ENCODE measurements around the gene DDX54.

The DDX54 gene

GRCh38 chr12:113169697-113170096, 15.6 kb downstream of the DDX54 start:
- Histone ChIP-seq H3K36me3 (peaks cover 87% of the 10 kb centered on the region), H3K27ac (no peak overlapping the region), H3K9me3 (no peaks in the 10 kb centered on the region), H3K4me3 (ENCODE audit: low read depth in 1 of 2, low read length in 1 of 2) (no peak overlapping the region), H3K4me1 (ENCODE audit: control insufficient read depth in 1 of 2, insufficient read depth in 1 of 2, low read depth in 1 of 2, low read length in 1 of 2) (no peaks in the 10 kb centered on the region), H3K27me3 (no peaks in the 10 kb centered on the region)
- no peak for TF ChIP-seq CTCF (IDR thresholded peaks at IDR 0.05)

GRCh38 chr12:113167868-113168267, 17.4 kb downstream of the DDX54 start:
- H3K27me3 ChIP-seq = no peaks in the 10 kb centered on the region
- no peak overlapping the region for H3K4me3 ChIP-seq (ENCODE audit: low read depth in 1 of 2, low read length in 1 of 2)
- no peak for TF ChIP-seq CTCF (IDR thresholded peaks at IDR 0.05)
- peaks cover 95% of the 10 kb centered on the region for H3K36me3 ChIP-seq
- no peaks in the 10 kb centered on the region for H3K4me1 ChIP-seq (ENCODE audit: control insufficient read depth in 1 of 2, insufficient read depth in 1 of 2, low read depth in 1 of 2, low read length in 1 of 2)
- no peak overlapping the region for H3K27ac ChIP-seq
- no peaks in the 10 kb centered on the region for H3K9me3 ChIP-seq

GRCh38 chr12:113165521-113166450, 19.5 kb downstream of the DDX54 start:
- no peak overlapping the region for H3K4me3 ChIP-seq (ENCODE audit: low read depth in 1 of 2, low read length in 1 of 2)
- H3K9me3 ChIP-seq = no peaks in the 10 kb centered on the region
- no peak for TF ChIP-seq CTCF (IDR thresholded peaks at IDR 0.05)
- H3K4me1 ChIP-seq (ENCODE audit: control insufficient read depth in 1 of 2, insufficient read depth in 1 of 2, low read depth in 1 of 2, low read length in 1 of 2) = no peaks in the 10 kb centered on the region
- H3K27ac ChIP-seq = no peak overlapping the region
- peaks cover 96% of the 10 kb centered on the region for H3K36me3 ChIP-seq
- H3K27me3 ChIP-seq = no peaks in the 10 kb centered on the region

- no peak overlapping the region for H3K4me3 ChIP-seq (ENCODE audit: low read depth in 1 of 2, low read length in 1 of 2)
- no peak overlapping the region for H3K27ac ChIP-seq
- H3K4me1 ChIP-seq (ENCODE audit: control insufficient read depth in 1 of 2, insufficient read depth in 1 of 2, low read depth in 1 of 2, low read length in 1 of 2) = no peaks in the 10 kb centered on the region
- H3K27me3 ChIP-seq = no peaks in the 10 kb centered on the region
- H3K36me3 ChIP-seq = peaks cover 96% of the 10 kb centered on the region
- no peaks in the 10 kb centered on the region for H3K9me3 ChIP-seq
- no peak for TF ChIP-seq CTCF (IDR thresholded peaks at IDR 0.05)
Measured at GRCh38 chr12:113164014-113164413, 21.3 kb downstream of the DDX54 start.

DNA sequence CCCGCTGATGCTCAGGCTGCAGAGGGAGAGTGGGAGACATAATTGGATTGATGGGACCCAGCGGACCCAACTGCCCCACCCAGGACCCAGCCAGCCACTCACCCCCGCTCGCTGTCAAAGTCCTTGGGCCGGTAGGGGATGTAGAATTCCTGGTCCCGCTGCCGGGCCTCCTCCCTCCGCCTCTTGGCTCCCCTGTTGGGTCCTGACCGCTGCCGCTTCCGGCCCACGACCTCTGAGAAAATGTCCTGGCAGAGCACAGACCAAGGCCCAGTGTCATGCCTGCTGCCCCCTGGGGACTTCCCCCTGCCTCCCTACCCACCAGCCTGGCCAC, 22.3 kb downstream of the DDX54 start:
- peaks cover 96% of the 10 kb centered on the region for H3K36me3 ChIP-seq
- no peak for TF ChIP-seq CTCF (IDR thresholded peaks at IDR 0.05)
- no peaks in the 10 kb centered on the region for H3K9me3 ChIP-seq
- H3K4me3 ChIP-seq (ENCODE audit: low read depth in 1 of 2, low read length in 1 of 2) = no peak overlapping the region
- no peaks in the 10 kb centered on the region for H3K27me3 ChIP-seq
- H3K27ac ChIP-seq = no peak overlapping the region
- H3K4me1 ChIP-seq (ENCODE audit: control insufficient read depth in 1 of 2, insufficient read depth in 1 of 2, low read depth in 1 of 2, low read length in 1 of 2) = no peaks in the 10 kb centered on the region
